LoVo (cell line): ENCODE measurements around the gene ACVR1B.

Experiments used
- DNase-seq: peaks from one replicate; pipeline ENCODE4 v3.0.0-alpha.2; 2016; ENCODE audit warnings: low spot score

ACVR1B gene

DNA sequence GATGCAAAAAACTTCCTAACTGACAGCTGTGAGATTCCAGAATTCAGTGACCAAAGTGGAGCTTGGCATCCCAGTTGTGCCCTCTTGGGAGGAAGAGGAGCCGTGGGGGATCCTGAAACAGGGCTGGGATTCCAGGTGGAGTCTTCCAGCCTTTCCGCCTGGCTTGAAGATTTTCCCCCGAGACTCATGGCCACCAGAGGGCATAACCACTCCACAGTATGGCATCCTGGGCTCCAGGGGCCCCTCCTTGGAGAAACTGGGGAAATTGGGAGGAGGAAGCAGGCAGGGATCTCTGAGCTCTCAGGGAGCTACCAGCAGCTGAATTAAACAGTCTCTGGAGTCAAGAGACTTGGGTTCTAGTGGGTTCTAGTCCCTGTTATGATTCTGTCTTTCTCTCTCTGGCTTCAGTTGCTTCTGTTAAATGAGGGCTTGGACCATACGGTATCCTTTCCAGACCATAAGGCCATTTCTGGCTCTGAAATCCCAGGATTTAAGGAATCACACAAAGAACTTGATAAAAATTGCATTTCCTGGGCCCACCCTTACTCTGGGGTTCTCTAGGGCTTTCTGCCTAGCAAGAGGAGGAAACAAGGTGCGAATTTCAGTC, 52.6 kb downstream of the ACVR1B start:
- DNase-seq: peak; percentile 31

DNA sequence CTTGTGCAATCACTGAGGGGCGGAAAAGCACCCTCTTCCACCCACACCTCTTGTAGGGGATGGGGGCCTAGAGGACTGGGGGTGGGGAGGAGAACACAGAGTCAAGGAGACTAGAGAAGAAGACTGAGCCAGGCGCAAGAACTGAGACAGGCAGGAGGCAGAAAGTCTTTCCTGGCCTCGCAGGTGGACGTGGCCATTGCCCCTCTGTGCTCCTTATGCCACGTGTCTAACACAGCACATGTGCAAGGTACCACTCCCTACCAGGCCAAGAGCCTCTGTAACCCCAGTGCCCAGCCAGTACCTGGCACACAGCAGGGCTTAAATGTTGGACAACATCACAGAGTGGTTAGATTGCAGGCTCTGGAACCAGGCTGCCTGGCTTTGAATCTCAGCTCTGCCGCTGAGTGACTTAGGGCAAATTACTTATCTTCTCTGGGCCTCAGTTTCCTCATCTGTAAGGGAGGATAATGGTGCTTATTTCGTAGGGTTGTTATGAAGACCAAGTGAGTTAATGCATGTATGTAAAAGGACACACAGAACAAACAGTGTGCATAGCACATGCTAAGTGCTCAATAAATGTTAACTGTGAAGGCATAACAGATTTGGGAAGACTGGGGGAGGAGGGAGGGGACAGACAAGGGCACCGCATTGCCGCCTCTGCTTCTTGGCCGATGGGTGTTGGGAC, 53.9 kb downstream of the ACVR1B start:
- DNase-seq: no peak

DNA sequence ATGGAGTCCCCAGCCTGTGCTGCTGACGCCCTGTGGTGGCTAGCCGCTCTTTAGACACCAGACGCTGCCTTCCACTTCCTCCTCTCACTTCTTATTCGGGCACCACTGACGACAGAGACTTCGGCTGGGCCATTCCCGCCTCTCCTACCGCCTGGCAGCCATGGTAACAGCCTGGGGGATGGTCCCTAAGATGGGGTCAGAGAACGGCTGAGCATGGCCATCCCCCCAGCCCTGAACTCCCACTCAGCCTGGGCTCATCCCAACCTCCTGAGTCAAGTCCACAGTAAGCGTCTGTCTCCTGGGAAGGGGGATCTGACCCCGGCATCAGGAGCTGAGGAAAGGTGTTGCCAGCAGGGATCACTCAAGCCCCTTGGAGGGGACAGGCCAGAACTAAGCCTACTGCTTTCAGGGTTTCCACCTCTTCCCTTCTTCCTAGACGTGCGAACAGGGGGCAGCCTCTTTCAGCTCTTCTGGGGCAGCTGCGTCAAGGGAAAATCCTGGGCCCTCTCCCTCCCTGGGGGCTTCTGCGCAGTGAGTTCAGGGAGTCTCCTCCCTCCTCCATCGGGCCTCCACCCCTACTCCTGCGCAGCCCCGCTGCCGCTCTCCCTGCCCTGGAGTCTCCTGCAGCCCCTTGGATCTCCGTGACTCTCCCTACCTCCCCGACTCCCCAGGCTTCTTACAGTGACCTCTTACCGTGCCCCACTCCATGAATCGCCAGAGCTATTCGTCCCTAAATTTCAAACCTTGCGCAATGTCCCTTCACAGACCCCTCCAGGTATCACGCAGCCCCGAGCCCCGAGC, 54.6 kb downstream of the ACVR1B start:
- DNase-seq: no peak

DNA sequence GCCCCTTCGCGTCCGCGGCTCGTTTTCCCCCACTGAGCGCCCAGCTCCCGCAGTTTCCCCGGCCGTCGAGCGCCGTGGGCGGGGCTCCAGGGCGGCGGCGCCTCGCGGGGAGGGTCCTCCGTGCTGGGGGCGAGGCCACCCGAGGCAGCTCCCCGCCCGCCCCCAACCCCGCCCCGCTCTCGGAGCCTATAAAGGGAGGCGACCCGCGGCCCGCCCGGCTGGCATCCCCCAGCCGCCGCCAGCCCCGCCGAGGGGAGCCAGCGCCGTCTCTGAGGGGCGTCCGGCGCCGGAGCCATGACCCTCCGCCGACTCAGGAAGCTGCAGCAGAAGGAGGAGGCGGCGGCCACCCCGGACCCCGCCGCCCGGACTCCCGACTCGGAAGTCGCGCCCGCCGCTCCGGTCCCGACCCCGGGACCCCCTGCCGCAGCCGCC, 55.2 kb downstream of the ACVR1B start, which contains the start of gene TAMALIN:
Gene TAMALIN (plus strand): TSS at position 221 of the 432 bp plus-strand sequence. CDS start 74 bp downstream, at position 295.
- DNase-seq: no peak

DNA sequence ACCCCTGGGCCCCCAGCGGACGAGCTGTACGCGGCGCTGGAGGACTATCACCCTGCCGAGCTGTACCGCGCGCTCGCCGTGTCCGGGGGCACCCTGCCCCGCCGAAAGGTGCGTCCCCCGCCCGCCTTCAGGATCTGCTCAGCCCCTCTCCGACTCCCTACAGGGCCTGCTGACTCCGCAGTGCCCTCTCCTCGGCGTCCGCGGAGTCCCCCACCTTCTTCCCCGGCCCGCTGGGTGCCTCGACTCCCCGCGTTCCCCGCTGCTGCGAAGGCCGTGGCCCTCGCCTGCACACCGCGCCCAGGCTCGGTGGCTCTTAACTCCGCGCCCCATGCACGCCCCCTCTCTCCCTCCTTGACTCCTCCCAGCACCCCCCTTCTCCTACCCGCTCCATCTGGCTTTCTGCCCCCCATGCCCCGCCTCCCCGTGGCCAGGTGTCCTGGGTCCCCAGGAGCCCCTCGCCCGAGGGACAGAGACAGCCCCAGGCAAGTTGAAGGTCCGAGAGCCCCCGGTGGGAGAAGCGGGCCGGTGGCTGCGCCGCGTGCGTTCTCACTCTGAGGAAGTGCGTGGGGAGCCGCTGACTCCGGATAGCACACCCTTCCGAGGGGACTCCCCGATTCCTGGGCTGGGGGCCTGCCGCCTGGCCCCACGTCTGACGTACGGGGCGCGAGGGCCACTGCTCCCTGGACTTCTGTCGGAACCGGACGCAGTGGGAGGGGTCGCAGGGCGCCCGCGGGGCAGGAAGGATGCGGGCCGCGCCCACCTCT, 55.8 kb downstream of the ACVR1B start:
- DNase-seq: no peak

DNA sequence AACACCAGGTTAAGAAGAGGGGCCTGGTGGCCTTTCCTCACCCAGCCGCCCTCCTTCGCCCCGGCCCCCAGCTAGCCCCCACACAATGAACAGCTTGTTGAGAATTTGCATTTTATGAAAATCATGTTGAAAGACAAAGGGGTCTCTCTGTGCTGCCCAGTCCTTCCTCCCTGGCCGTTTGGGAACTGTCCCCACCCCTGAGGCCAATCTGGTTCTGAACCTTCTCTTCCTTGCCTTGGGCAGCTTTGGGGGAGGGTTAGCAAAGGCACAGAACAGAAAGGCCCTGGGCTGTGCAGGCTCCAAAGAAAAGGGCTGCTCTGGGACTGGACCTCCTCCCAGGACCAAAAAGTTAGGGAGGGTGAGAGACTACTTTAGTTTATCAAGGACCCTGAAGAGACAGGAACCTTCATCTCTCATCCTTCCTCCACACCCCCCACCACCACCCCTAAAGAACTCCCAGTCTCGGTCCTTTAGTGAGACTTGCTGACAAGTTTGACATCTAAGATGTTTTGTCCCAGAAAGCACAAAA, 56.5 kb downstream of the ACVR1B start:
- DNase-seq: no peak

DNA sequence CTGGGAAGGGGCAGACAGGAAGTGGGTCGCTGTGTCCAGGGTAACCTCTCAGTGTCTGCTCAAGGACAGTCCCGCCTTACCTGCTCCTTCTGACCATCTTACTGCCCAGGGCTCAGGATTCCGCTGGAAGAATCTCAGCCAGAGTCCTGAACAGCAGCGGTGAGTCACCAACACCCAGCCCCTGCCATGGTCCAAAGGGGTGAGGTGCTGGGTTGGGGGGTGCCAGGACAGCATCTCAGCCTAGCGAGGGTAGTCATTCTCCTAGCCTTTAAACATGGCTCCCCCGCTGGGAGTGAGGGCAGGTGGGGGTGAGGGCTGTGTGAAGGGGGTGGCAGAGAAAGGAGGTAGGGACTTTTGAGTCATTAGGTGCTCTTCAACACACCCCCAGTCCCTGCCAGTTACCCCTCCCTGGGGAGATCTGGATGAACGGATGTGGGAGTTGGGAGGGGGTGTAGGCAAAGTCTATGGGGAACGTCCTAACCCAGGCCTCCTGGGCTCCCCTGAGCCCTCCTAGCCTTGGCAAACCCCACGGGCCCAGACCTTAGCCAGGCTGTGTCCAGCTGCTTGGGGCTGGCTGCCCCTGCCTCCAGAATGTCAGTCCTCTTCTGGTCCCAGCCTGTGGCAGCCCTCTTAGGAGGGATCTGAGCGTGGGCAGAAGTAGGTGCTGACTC, 57.7 kb downstream of the ACVR1B start:
- DNase-seq: no peak

DNA sequence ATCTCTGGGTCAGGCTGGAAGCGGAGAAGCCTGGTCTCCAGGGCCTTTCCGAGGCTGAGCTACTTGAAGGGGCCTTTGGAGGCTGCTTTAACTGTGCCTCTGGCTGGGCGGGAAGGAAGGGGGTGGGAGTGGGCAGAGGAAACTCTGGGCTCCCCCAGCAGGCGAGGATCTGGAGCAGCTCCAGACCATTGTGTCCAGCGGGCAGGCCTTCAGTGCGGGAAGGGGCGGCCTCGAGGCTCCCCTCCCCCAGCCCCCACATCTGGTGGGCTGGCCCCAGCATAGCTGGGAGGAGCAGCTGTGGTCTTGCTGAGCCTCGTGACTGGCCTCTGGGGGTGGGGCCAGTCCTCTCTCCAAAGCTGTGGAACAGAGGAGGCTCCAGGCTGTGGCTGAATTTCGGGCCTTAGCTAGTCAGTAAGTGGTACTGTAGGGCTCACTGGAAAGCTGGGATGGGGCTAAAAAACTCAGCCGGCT, 58.7 kb downstream of the ACVR1B start:
- DNase-seq: no peak

DNA sequence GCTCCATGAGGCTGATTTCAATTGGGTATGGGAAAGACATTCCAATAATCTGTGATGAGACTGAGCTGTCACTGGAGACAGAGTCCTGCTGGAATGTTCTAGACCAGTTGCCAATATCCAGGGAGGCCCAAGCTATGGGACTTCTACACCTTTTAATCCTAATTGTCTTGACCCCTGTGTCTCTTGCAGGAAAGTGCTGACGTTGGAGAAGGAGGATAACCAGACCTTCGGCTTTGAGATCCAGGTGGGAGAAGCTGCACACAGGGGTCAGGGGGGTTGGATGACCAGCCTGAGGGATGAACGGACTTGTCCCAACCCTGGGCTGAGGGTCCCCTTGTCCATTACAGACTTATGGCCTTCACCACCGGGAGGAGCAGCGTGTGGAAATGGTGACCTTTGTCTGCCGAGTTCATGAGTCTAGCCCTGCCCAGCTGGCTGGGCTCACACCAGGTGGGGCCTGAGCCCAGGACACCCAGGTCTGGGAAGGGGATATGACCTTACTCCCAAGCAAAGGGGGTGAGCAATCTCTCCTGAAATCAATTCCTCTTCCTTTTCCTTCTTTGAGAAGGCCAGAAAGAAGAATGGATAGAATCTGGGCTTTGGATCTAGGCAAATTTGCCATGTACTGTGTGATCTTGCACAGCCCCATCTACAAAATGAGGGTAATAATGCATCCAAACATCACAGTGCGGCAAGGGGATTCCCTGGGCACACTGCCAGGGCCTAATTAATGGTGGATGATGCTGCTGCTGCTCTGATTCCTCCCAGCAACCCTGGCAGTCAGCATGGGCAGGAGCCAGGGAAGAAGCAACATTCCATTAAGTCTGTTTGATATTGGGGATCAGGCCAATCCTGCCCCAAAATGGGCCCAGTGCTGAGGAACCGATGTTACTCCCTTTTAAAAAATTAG, 59.4 kb downstream of the ACVR1B start:
- DNase-seq: no peak

DNA sequence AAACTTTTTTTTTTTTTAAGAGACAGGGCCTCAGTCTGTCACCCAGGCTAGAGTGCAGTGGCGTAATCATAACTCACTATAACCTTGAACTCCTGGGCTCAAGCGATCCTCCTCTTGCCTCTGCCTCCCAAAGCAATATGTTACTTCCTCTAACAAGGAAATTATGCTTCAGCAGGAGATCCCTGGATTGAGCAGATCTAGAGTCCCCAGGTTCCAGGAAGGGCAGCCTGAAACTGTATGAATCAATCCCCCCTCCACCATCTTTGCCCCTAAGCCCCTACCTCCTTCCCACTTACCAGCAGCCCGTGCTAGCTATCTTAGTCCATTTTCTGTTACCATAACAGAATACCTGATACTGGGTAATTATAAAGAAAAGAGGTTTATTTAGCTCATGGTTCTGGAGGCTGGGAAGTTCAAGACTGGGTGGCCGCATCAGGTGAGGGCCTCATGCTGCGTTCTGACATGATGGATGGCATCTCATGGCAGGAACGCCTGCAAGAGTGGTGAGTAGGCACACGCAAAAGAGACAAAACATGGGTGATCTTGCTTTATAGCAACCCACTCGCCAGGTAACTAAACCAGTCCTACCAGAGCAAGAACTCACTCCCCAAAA, 60.2 kb downstream of the ACVR1B start:
- no peak for DNase-seq

DNA sequence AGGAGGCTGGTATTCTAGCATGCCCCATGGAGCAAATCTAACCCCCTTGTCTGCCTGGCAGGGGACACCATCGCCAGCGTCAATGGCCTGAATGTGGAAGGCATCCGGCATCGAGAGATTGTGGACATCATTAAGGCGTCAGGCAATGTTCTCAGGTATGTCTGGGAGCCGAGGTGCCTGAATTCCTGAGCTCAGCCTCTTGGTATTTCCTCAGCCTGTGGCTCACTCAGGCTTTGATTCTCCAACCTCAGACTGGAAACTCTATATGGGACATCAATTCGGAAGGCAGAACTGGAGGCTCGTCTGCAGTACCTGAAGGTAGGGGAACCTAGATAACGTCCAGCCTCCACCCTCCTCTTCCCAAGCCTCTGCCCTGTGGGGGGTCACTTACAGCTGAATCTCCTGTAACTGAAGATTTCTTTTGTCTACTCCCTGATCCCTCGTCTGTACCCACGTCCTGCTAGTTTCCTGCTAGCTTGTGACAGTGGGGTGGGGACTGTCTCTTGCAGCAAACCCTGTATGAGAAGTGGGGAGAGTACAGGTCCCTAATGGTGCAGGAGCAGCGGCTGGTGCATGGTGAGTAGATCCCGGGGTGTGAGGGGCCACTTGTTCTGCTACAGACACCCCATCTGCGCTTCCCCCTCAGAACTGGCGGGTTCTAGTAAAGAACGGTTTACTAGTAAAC, 62.3 kb downstream of the ACVR1B start:
- DNase-seq: no peak

DNA sequence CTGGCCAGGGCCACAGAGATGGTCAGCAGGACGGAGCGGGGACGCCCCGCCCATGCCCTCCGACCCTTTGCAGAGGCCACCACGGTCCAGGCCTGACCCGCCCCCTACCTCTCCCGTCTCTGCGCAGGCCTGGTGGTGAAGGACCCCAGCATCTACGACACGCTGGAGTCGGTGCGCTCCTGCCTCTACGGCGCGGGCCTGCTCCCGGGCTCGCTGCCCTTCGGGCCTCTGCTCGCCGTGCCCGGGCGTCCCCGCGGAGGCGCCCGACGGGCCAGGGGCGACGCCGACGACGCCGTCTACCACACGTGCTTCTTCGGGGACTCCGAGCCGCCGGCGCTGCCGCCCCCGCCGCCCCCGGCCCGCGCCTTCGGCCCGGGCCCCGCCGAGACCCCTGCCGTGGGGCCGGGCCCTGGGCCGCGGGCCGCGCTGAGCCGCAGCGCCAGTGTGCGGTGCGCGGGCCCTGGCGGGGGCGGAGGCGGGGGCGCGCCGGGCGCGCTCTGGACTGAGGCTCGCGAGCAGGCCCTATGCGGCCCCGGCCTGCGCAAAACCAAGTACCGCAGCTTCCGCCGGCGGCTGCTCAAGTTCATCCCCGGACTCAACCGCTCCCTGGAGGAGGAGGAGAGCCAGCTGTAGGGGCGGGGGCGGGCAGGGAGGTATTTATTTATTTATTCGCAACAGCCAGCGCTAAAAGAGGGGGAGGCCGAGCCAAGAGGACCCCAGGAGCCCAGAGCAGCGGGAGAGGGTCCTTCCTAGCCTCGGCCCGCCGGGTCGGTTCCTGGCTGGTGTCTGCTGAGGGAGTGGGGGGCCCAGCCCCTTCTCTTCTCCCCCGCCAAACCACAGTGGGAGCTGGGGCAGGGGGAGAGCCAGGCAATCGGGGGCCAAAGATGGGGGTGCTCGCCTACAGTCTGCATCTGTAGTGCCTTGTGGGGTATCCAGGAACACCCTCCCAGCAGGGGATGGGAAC, 63.4 kb downstream of the ACVR1B start:
- no peak for DNase-seq

DNA sequence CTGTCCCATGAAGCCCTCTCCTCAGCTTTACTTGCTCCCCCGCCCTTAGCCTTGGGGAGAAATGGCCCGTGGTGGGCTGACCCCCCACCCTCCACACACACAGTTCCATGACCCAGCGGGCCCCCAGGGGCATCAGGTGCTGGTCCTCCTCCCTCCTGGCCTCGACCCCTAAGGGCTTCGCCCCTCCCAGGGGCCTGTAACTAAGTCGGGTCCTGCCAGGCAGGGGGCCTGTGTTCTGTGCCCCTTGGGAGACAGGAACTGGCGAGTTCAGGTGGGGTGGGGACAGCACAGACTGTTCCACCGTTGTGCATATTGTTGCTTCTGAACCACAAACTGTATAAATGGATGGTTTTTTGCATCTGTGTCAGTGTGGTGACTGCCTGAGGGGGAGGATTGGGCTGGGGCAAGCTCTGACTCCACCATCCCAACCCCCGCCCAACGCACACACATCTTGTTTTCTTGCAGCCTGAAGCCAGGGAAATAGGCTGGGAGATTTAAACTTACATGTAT, 64.1 kb downstream of the ACVR1B start:
- no peak for DNase-seq

DNA sequence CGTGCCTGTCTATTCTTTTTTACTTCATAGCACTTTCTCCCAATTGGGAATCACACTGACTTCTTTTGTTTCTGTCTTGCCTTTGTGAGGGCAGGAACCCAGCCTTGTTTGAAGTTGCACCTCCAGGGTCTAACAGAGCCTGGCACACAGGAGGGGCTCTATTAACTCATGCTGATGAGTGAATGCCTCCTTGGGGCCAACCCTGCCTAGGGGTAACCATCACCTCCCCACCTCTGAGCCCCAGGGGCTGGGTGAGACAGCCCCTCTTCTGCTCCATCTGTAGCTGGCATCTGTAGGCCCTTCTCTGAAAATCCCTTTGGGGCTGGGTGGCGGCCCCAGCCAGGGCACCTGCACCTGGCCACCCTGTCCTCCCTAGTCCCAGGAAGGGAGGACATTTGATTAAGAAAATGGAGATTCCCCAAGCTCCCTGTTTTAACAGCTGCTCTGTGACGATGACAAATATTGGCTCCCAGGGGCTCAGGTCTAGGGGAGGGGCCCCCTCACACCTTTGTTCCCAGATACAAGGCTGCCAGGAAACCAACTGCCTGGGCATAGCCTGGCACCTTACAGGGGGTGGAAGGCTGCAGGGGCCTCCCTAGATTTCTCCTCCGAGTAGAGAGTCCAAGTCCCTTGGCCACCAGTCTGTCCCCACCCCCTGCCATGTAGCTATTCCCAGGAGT, 67.1 kb downstream of the ACVR1B start:
- DNase-seq: no peak

DNA sequence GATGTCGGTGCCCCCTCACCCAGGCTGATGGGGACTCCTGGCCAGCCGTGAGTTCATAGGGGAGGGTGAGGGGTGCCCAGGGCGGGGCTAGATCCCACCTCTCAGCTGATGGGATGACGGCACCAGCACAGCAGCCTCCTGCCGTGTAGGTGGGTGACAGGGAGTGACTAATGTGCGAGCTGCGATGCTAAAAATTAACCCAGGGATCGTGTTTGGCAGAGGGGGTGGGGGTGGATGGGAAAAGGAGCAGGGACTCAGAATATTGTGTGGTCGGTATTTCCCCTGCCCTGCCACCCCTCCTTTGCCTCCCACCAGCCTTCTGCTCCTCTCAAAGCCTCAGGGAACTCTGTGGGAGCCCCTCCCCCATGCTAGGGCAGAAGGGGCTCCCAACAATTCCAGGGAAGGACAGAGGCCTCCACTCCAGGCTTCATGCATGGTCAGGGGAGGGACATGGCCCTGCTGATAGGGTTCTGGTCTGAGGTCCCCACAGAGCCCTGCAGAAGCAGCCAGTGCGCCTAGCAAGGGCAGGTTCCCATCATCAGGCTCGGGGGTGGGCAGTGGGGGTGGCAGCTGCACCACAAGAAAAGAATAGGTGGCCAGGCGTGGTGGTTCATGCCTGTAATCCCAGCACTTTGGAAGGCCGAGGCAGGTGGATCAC, 67.7 kb downstream of the ACVR1B start:
- no peak for DNase-seq

DNA sequence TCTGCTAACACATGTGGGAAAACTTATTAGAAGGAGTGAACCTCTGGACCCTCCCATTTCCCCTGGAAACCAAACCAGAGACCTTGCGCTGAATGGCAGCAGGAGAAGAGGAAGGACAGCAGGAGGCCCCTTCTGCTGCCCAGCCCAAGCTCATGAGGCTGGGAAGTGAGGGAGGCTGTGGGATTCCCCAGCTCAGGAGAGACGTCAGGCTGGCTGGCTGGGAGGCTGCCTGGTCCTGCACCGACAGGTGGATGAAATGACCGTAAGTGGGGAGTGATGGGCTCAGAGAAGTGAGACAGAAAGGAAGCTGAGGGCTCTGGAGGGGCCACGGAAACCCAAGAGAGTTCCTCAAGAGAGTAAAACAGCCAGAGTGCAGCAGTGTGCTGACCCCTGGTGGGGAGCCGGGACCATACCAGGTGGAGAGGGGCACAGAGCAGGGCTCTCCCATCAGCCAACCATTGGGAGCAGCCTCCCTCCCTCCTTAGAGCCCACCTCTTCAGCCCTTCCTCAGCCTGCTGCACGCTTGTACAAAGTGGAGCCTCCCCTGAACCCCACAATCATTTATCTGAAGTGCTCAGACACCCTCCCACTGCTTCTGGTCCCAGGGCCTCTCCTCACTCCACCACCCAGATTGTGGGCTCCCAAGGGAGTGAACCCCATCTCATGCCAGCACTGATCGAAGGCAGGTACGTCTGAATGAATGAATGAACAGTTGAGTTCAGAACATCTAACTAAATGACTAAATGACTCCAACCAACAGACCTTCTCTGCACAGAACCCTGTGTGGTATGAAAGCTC, 69.2 kb downstream of the ACVR1B start:
- peak; percentile 28 for DNase-seq
